WERI-Rb-1 (cell line): ENCODE data around the gene ARHGAP10.
"Not testable (repeated sequence)": the region's sequence is repeated elsewhere in the genome, so short reads cannot be mapped to it uniquely, and the experiment has no call there.

ENCODE experiments used
- DNase-seq: peaks from one replicate; pipeline ENCODE4 v3.0.0-alpha.2; 2020
- H3K27ac ChIP-seq: fragments of 250-450 bp; sonication (Bioruptor Pico); 2 replicates; pipeline ENCODE4 v1.5.1; 2020; ENCODE audit warnings: mild to moderate bottlenecking, moderate library complexity
- H3K27me3 ChIP-seq: fragments of 250-450 bp; sonication (Bioruptor Pico); 2 replicates; pipeline ENCODE4 v1.5.1; 2021; ENCODE audit warnings: mild to moderate bottlenecking, low read depth, moderate library complexity; ENCODE audit not compliant: insufficient read depth, severe bottlenecking
- H3K36me3 ChIP-seq: fragments of 250-450 bp; sonication (Bioruptor Pico); 2 replicates; pipeline ENCODE4 v1.5.1; 2020; ENCODE audit warnings: mild to moderate bottlenecking, moderate library complexity
- H3K4me3 ChIP-seq: 2 replicates; pipeline ENCODE4 v1.5.1; 2011; ENCODE audit warnings: low read depth, mild to moderate bottlenecking, control low read depth, low read length
- H3K9me3 ChIP-seq: fragments of 250-450 bp; sonication (Bioruptor Pico); 2 replicates; pipeline ENCODE4 v1.5.1; 2021; ENCODE audit warnings: mild to moderate bottlenecking, moderate library complexity; ENCODE audit not compliant: severe bottlenecking
- CTCF ChIP-seq: IDR thresholded peaks from 2 replicates; pipeline ENCODE4 v1.5.1; 2011; ENCODE audit warnings: low read depth, mild to moderate bottlenecking, control low read depth, inconsistent platforms, low read length

The ARHGAP10 gene

GRCh38 chr4:147899512-147899911 lies 167.6 kb downstream of the ARHGAP10 start:
- Histone ChIP-seq H3K36me3 (peaks cover 11% of the 10 kb centered on the region), H3K27me3 (no peaks in the 10 kb centered on the region), H3K9me3 (peaks cover 3% of the 10 kb centered on the region), H3K27ac (no peak overlapping the region), H3K4me3 (no peak overlapping the region)
- no peak for TF ChIP-seq CTCF
- DNase-seq: no peak

- no peak for TF ChIP-seq CTCF
- Histone ChIP-seq H3K27ac (no peak overlapping the region), H3K4me3 (no peak overlapping the region), H3K9me3 (no peaks in the 10 kb centered on the region), H3K36me3 (peaks cover 11% of the 10 kb centered on the region), H3K27me3 (no peaks in the 10 kb centered on the region)
- no peak for DNase-seq
Measured at GRCh38 chr4:147901388-147901787, 169.5 kb downstream of the ARHGAP10 start.

GRCh38 chr4:147901916-147902315 lies 170.0 kb downstream of the ARHGAP10 start:
- H3K9me3 ChIP-seq: no peaks in the 10 kb centered on the region
- no peak for DNase-seq
- TF ChIP-seq CTCF: no peak

GRCh38 chr4:147909225-147909624 lies 177.3 kb downstream of the ARHGAP10 start:
- no peak for TF ChIP-seq CTCF
- H3K27ac ChIP-seq: no peak overlapping the region
- no peaks in the 10 kb centered on the region for H3K9me3 ChIP-seq
- no peak for DNase-seq
- no peaks in the 10 kb centered on the region for H3K27me3 ChIP-seq
- no peak overlapping the region for H3K4me3 ChIP-seq
- peaks cover 30% of the 10 kb centered on the region for H3K36me3 ChIP-seq

More at GRCh38 chr4:147901916-147902315, 170.0 kb downstream of the ARHGAP10 start:
- Histone ChIP-seq H3K36me3 (peaks cover 11% of the 10 kb centered on the region), H3K27ac (no peak overlapping the region), H3K4me3 (no peak overlapping the region), H3K27me3 (no peaks in the 10 kb centered on the region)

GRCh38 chr4:147910315-147910714 lies 178.4 kb downstream of the ARHGAP10 start:
- H3K4me3 ChIP-seq: no peak overlapping the region

GRCh38 chr4:147912106-147912505 lies 180.2 kb downstream of the ARHGAP10 start:
- H3K4me3 ChIP-seq, H3K27me3 ChIP-seq, H3K9me3 ChIP-seq, DNase-seq, H3K27ac ChIP-seq: not testable (repeated sequence)
- H3K36me3 ChIP-seq: peaks cover 45% of the 10 kb centered on the region

More at GRCh38 chr4:147910315-147910714, 178.4 kb downstream of the ARHGAP10 start:
- Histone ChIP-seq H3K27me3 (no peaks in the 10 kb centered on the region), H3K36me3 (peaks cover 35% of the 10 kb centered on the region), H3K9me3 (no peaks in the 10 kb centered on the region), H3K27ac (no peak overlapping the region)
- no peak for TF ChIP-seq CTCF
- DNase-seq: no peak
